UCSD-AML1 (cell line): Measurements from ENCODE around the gene MIPOL1.
"Not testable (repeated sequence)": the region's sequence is repeated elsewhere in the genome, so short reads cannot be mapped to it uniquely, and the experiment has no call there.

ENCODE experiments used
- DNase-seq: peaks from one replicate; lab custom pipeline; 2025; ENCODE audit not compliant: unreplicated experiment; lab: John Stamatoyannopoulos, UW

Gene MIPOL1

GRCh38 chr14:37526994-37527393 is 329.3 kb downstream of the MIPOL1 start:
- DNase-seq, result no peak

GRCh38 chr14:37539992-37540391 is 342.3 kb downstream of the MIPOL1 start:
- DNase-seq, result no peak

GRCh38 chr14:37544407-37544806 is 346.7 kb downstream of the MIPOL1 start:
- DNase-seq, result no peak

- no peak for DNase-seq
Observed at GRCh38 chr14:37545174-37545573, 347.4 kb downstream of the MIPOL1 start.

- no peak for DNase-seq
Observed at GRCh38 chr14:37546621-37547447, 349.1 kb downstream of the MIPOL1 start.

- no peak for DNase-seq
Observed at GRCh38 chr14:37550511-37550910, 352.8 kb downstream of the MIPOL1 start.

- DNase-seq, result no peak
Observed at GRCh38 chr14:37551119-37551518, 353.4 kb downstream of the MIPOL1 start.

- no peak for DNase-seq
Observed at GRCh38 chr14:37553935-37554550, 356.3 kb downstream of the MIPOL1 start.

GRCh38 chr14:37555596-37555995 is 357.9 kb downstream of the MIPOL1 start:
- not testable (repeated sequence) for DNase-seq

- DNase-seq, result no peak
Observed at GRCh38 chr14:37558740-37559139, 361.0 kb downstream of the MIPOL1 start.

GRCh38 chr14:37559386-37559785 is 361.6 kb downstream of the MIPOL1 start:
- DNase-seq, result no peak

GRCh38 chr14:37563189-37563588 is 365.5 kb downstream of the MIPOL1 start:
- DNase-seq, result no peak

- no peak for DNase-seq
Observed at GRCh38 chr14:37565550-37565949, 367.8 kb downstream of the MIPOL1 start.

- no peak for DNase-seq
Observed at GRCh38 chr14:37566811-37567371, 369.2 kb downstream of the MIPOL1 start.

GRCh38 chr14:37569729-37570128 is 372.0 kb downstream of the MIPOL1 start:
- no peak for DNase-seq

- DNase-seq, result no peak
Observed at GRCh38 chr14:37571391-37571790, 373.7 kb downstream of the MIPOL1 start.

GRCh38 chr14:37573356-37573755 is 375.6 kb downstream of the MIPOL1 start:
- no peak for DNase-seq

- no peak for DNase-seq
Observed at GRCh38 chr14:37579274-37579673, 381.5 kb downstream of the MIPOL1 start.

- no peak for DNase-seq
Observed at GRCh38 chr14:37580146-37580545, 382.4 kb downstream of the MIPOL1 start.

GRCh38 chr14:37583358-37584210 is 385.8 kb downstream of the MIPOL1 start:
- DNase-seq, result no peak
